Stromal cell of bone marrow (primary cell): ENCODE results near the gene CCDC32.
"Not testable (repeated sequence)": the region's sequence is repeated elsewhere in the genome, so short reads cannot be mapped to it uniquely, and the experiment has no call there.

Experiments used
- DNase-seq: peaks from one replicate; pipeline ENCODE4 v3.0.0-alpha.2; 2012; ENCODE audit warnings: low read depth

The CCDC32 gene

GRCh38 chr15:40564591-40565332 lies at the start of gene CCDC32:
Gene CCDC32, minus strand, starts transcription at chr15:40565042. Its CDS starts 2,027 bp downstream, at chr15:40563015.
- DNase-seq, result peak; percentile 99

- no peak for DNase-seq
These were observed 48.2 kb upstream of the CCDC32 start for GRCh38 chr15:40613080-40613479.

GRCh38 chr15:40603935-40604334 lies 39.1 kb upstream of the CCDC32 start:
- DNase-seq, result no peak

GRCh38 chr15:40600956-40601355 lies 36.1 kb upstream of the CCDC32 start:
- no peak for DNase-seq

GRCh38 chr15:40598672-40599071 lies 33.8 kb upstream of the CCDC32 start:
- no peak for DNase-seq

GRCh38 chr15:40598126-40598525 lies 33.3 kb upstream of the CCDC32 start:
- DNase-seq, result no peak

GRCh38 chr15:40597024-40597423 lies 32.2 kb upstream of the CCDC32 start:
- no peak for DNase-seq

GRCh38 chr15:40595773-40596172 lies 30.9 kb upstream of the CCDC32 start:
- no peak for DNase-seq

- DNase-seq, result no peak
These were observed 30.4 kb upstream of the CCDC32 start for GRCh38 chr15:40595219-40595618.

- DNase-seq, result no peak
These were observed 29.6 kb upstream of the CCDC32 start for GRCh38 chr15:40594429-40594836.

GRCh38 chr15:40593588-40594428 lies 29.0 kb upstream of the CCDC32 start, which contains the start of gene KNL1:
Gene KNL1, plus strand, starts transcription at chr15:40594249. Its CDS starts 8,683 bp downstream, at chr15:40602932.
- DNase-seq, result peak; percentile 87

GRCh38 chr15:40593165-40593564 lies 28.3 kb upstream of the CCDC32 start:
- DNase-seq, result no peak

- DNase-seq, result no peak
These were observed 26.5 kb upstream of the CCDC32 start for GRCh38 chr15:40591389-40591788.

GRCh38 chr15:40590667-40591050 lies 25.8 kb upstream of the CCDC32 start:
- no peak for DNase-seq

- no peak for DNase-seq
These were observed 19.3 kb upstream of the CCDC32 start for GRCh38 chr15:40584191-40584590.

- peak; percentile 85 for DNase-seq
These were observed 17.9 kb upstream of the CCDC32 start for GRCh38 chr15:40582726-40583246.

- DNase-seq, result not testable (repeated sequence)
These were observed 17.0 kb upstream of the CCDC32 start for GRCh38 chr15:40581796-40582195.

- no peak for DNase-seq
These were observed 14.1 kb upstream of the CCDC32 start for GRCh38 chr15:40578892-40579291.

- not testable (repeated sequence) for DNase-seq
These were observed 12.1 kb upstream of the CCDC32 start for GRCh38 chr15:40576914-40577313.

- DNase-seq, result no peak
These were observed 10.3 kb upstream of the CCDC32 start for GRCh38 chr15:40575113-40575512.

- peak; percentile 89 for DNase-seq
These were observed 4.5 kb upstream of the CCDC32 start, which contains the start of gene RPUSD2 for GRCh38 chr15:40569129-40569953. Gene RPUSD2, plus strand, starts transcription at chr15:40569299. Its CDS starts 39 bp downstream, at chr15:40569338.

GRCh38 chr15:40567111-40567510 lies 2.3 kb upstream of the CCDC32 start:
- DNase-seq, result no peak
